Measurements from ENCODE around the gene BTBD6. TPM values are rescaled to one million over a fixed set of nuclear protein-coding genes. Genes with fewer than 3 reads are reported as not detected.

BTBD6 gene
- total and polyA plus RNA-seq, 9 of the 15 experiments (the other 6 are each of a cell fraction or from before 2014, with no cell fraction given), result not detected

DNA sequence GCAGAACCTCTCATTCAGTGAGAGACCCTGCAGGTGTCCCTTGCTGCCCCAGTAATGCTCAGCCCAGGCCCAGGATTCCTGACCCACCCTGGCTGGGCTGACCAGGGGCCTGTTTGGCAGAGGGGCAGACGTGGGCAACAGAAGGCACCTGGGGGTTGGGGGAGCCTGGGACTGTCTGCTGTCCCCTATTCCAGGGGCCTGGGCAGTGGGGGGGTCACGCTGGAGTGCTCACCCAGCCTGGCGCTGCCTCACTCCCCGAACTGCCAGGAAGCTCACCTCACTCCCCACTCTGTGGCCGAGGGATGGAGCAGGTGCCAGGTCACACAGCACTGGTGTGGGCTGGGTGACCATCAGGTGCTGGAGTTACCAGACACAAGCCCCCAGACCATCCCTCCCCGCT, 44.6 kb upstream of the BTBD6 start (continued):
- TF ChIP-seq, protein P1, sequence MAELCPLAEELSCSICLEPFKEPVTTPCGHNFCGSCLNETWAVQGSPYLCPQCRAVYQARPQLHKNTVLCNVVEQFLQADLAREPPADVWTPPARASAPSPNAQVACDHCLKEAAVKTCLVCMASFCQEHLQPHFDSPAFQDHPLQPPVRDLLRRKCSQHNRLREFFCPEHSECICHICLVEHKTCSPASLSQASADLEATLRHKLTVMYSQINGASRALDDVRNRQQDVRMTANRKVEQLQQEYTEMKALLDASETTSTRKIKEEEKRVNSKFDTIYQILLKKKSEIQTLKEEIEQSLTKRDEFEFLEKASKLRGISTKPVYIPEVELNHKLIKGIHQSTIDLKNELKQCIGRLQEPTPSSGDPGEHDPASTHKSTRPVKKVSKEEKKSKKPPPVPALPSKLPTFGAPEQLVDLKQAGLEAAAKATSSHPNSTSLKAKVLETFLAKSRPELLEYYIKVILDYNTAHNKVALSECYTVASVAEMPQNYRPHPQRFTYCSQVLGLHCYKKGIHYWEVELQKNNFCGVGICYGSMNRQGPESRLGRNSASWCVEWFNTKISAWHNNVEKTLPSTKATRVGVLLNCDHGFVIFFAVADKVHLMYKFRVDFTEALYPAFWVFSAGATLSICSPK (IDR thresholded peaks at IDR 0.05; ENCODE audit: borderline replicate concordance), result no peak
- no peak for TF ChIP-seq PCBP1 (IDR thresholded peaks at IDR 0.05; ENCODE audit: low read depth, low read length, poor library complexity, severe bottlenecking)

DNA sequence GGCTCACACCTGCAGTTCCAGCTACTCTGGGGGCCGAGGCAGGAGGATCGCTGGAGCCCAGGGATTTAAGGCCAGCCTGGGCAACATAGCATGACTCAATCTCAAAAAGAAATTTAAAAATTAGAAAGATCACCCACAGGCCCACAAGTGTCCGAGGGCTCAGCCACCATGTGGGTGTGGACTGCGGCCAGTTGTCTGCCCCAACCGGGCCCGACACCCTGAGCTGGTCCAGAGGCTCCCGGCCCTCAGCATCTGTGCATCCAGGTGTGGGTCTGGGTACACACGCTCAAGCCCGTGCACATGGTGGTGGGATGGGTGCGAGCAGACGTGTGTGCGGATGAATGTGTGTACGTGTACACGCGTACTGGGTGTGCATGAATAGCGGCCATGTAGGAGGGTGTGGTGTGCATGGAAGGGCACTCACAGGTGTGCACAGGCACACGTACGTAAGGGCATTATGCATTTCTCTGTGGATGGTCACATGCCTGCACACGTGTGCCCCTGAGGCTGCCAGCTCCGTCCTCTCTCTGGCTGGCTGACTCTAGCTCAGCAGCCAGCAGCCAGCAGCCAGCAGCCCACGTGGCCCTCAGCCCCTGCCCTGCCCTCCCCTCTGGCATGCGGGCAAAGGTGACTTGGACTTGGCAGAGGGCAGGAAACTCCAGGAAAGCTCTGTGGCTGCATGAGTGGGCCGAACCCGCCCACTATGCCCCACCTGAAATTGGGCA, 44.0 kb upstream of the BTBD6 start:
- peaks cover 0 to 5% of the 10 kb centered on the region in 2 experiments; a peak in 1 of 5 replicates for H3K27me3 ChIP-seq (ENCODE audit: control insufficient read depth in 2 of 2, insufficient read depth in 2 of 2, low read length in 2 of 2)
- H3K79me2 ChIP-seq (ENCODE audit: control insufficient read depth, insufficient read depth, low read length), result no peaks in the 10 kb centered on the region
- FAIRE-seq (no peak), ATAC-seq (no peak), DNase-seq (ENCODE audit: extremely low read depth in 1 of 4, low spot score in 3 of 4) (no peak)
- H3K4me2 ChIP-seq (ENCODE audit: insufficient read depth, low read length), result no peak overlapping the region
- no peaks in the 10 kb centered on the region for H3K36me3 ChIP-seq (ENCODE audit: control insufficient read depth, insufficient read depth, low read length)
- H3K27ac ChIP-seq (ENCODE audit: extremely low read depth, low read depth, low read length), result no peak overlapping the region
- intact Hi-C loops (cut with micrococcal nuclease), result loop anchor here (5.0 kb wide), 1 partner anchor 78 kb away; no protein-coding TSS in a partner anchor
- BruUV-seq (replicated peaks), result no TSS peak
- in situ Hi-C loops (cut with MboI), result loop anchor here (5.0 kb wide), 1 partner anchor 63 kb away; no protein-coding TSS in a partner anchor
- H3K4me3 ChIP-seq, result no peak overlapping the region
- POLR2A ChIA-PET, result interaction anchor here (0.6 to 1.0 kb wide), 3 partner anchors 8 to 40 kb away, joined by 3 read pairs; no protein-coding TSS in a partner anchor
- 31% methylated on average over 18 of the region's 24 CpGs for WGBS (ENCODE audit: insufficient coverage, low coverage, missing lambda C conversion rate)
- no peaks in the 10 kb centered on the region for H3K9me1 ChIP-seq (ENCODE audit: control insufficient read depth, insufficient read depth, low read length)
- no peak overlapping the region for H2AFZ ChIP-seq (ENCODE audit: low read depth, low read length)
- peaks cover 2 to 74% of the 10 kb centered on the region in 2 experiments; a peak in 3 of 5 replicates for H3K4me1 ChIP-seq (replicated peaks in 1 of 2; ENCODE audit: control insufficient read depth in 2 of 2, insufficient read depth in 2 of 2, low read length in 2 of 2)
- TF ChIP-seq POLR2G (IDR thresholded peaks at IDR 0.05; ENCODE audit: low read depth, low read length), result peak; percentile 11; the same call in 1 of the 2 replicates
- TF ChIP-seq KDM1A (IDR thresholded peaks at IDR 0.05), result 0 out of 4 replicates have a peak, but pooled peaks of 1 of the 2 experiments have one; percentile 7
- TF ChIP-seq HNRNPUL1 (IDR thresholded peaks at IDR 0.05; ENCODE audit: low read length), result no peak
- CTCF ChIA-PET (ENCODE audit: low intra/inter-chr PET ratio), result interaction anchor here (2.0 kb wide), 1 partner anchor 148 kb away, joined by 15 read pairs; no protein-coding TSS in a partner anchor
- H3K9me3 ChIP-seq (replicated peaks; ENCODE audit: control insufficient read depth, insufficient read depth, low read depth, low read length), result no peaks in the 10 kb centered on the region
- H4K20me1 ChIP-seq (replicated peaks; ENCODE audit: control insufficient read depth, insufficient read depth, low read length), result peaks cover 12% of the 10 kb centered on the region; the same call in 1 of the 2 replicates
- H3K9ac ChIP-seq (ENCODE audit: insufficient read depth in 1 of 2, low read depth in 2 of 2, low read length in 2 of 2), result no peak overlapping the region
